Measurements from ENCODE around the gene NEK5.
"Not testable (repeated sequence)": the region's sequence is repeated elsewhere in the genome, so short reads cannot be mapped to it uniquely, and the experiment has no call there.

Gene NEK5

GRCh38 chr13:52128714-52129700, at the start of gene NEK5:
NEK5 (minus strand) TSS chr13:52129073; CDS start chr13:52127482, 1,591 bp downstream.
- TF ChIP-seq CTCF (IDR thresholded peaks at IDR 0.05; ENCODE audit: low read depth, low read length) = peak; percentile 71
- DNase-seq (ENCODE audit: low read depth, low spot score) = peak; percentile 49
- in situ Hi-C loops (cut with HindIII; ENCODE audit: low sequenced_read_pairs) = no loop called here
- peak within 1 kb of the TSS; percentile 63 for H3K4me3 ChIP-seq (ENCODE audit: low read depth, low read length)

GRCh38 chr13:52177276-52177675, 48.4 kb upstream of the NEK5 start:
- no peak overlapping the region for H3K4me3 ChIP-seq (ENCODE audit: low read depth, low read length)
- TF ChIP-seq CTCF (IDR thresholded peaks at IDR 0.05; ENCODE audit: low read depth, low read length) = no peak
- in situ Hi-C loops (cut with HindIII; ENCODE audit: low sequenced_read_pairs) = no loop called here

GRCh38 chr13:52173970-52174369, 45.1 kb upstream of the NEK5 start:
- in situ Hi-C loops (cut with HindIII; ENCODE audit: low sequenced_read_pairs); H3K4me3 ChIP-seq (ENCODE audit: low read depth, low read length); DNase-seq (ENCODE audit: low read depth, low spot score): not testable (repeated sequence)

More at GRCh38 chr13:52177276-52177675, 48.4 kb upstream of the NEK5 start:
- no peak for DNase-seq (ENCODE audit: low read depth, low spot score)

- no peak for TF ChIP-seq CTCF (IDR thresholded peaks at IDR 0.05; ENCODE audit: low read depth, low read length)
- in situ Hi-C loops (cut with HindIII; ENCODE audit: low sequenced_read_pairs) = no loop called here
Measured at GRCh38 chr13:52173373-52173772, 44.5 kb upstream of the NEK5 start.

GRCh38 chr13:52171686-52172085, 42.8 kb upstream of the NEK5 start:
- H3K4me3 ChIP-seq (ENCODE audit: low read depth, low read length); DNase-seq (ENCODE audit: low read depth, low spot score); in situ Hi-C loops (cut with HindIII; ENCODE audit: low sequenced_read_pairs): not testable (repeated sequence)

More at GRCh38 chr13:52173373-52173772, 44.5 kb upstream of the NEK5 start:
- DNase-seq (ENCODE audit: low read depth, low spot score) = no peak
- no peak overlapping the region for H3K4me3 ChIP-seq (ENCODE audit: low read depth, low read length)

GRCh38 chr13:52170828-52171391, 42.0 kb upstream of the NEK5 start:
- H3K4me3 ChIP-seq (ENCODE audit: low read depth, low read length); in situ Hi-C loops (cut with HindIII; ENCODE audit: low sequenced_read_pairs); DNase-seq (ENCODE audit: low read depth, low spot score): not testable (repeated sequence)

- in situ Hi-C loops (cut with HindIII; ENCODE audit: low sequenced_read_pairs) = no loop called here
- no peak for TF ChIP-seq CTCF (IDR thresholded peaks at IDR 0.05; ENCODE audit: low read depth, low read length)
- DNase-seq (ENCODE audit: low read depth, low spot score) = no peak
- H3K4me3 ChIP-seq (ENCODE audit: low read depth, low read length) = no peak overlapping the region
Measured at GRCh38 chr13:52169839-52170238, 41.0 kb upstream of the NEK5 start.

- in situ Hi-C loops (cut with HindIII; ENCODE audit: low sequenced_read_pairs) = no loop called here
- H3K4me3 ChIP-seq (ENCODE audit: low read depth, low read length) = no peak overlapping the region
- TF ChIP-seq CTCF (IDR thresholded peaks at IDR 0.05; ENCODE audit: low read depth, low read length) = no peak
- DNase-seq (ENCODE audit: low read depth, low spot score) = no peak
Measured at GRCh38 chr13:52165411-52165810, 36.5 kb upstream of the NEK5 start.

Data from astrocyte of the spinal cord (primary cell).